ENCODE results near the gene HSCB.
"Not testable (repeated sequence)": the region's sequence is repeated elsewhere in the genome, so short reads cannot be mapped to it uniquely, and the experiment has no call there.

HSCB gene

GRCh38 chr22:28792491-28793383 is 50.9 kb downstream of the HSCB start:
- no peak for DNase-seq

- no peak for DNase-seq
These were observed 52.2 kb downstream of the HSCB start for GRCh38 chr22:28793976-28794584.

- no peak for DNase-seq
These were observed 53.3 kb downstream of the HSCB start for GRCh38 chr22:28795071-28795693.

- DNase-seq: no peak
These were observed 54.4 kb downstream of the HSCB start for GRCh38 chr22:28795932-28796856.

GRCh38 chr22:28798810-28799605 is 57.2 kb downstream of the HSCB start:
- peak; percentile 91 for DNase-seq

GRCh38 chr22:28799606-28800307 is 57.9 kb downstream of the HSCB start:
- peak; percentile 57 for DNase-seq

- peak; percentile 94 for DNase-seq
These were observed 58.6 kb downstream of the HSCB start, which contains the start of gene XBP1 for GRCh38 chr22:28800308-28801041. Gene XBP1 (minus strand): TSS chr22:28800569.

- no peak for DNase-seq
These were observed 60.2 kb downstream of the HSCB start for GRCh38 chr22:28801845-28802594.

- DNase-seq: no peak
These were observed 60.8 kb downstream of the HSCB start for GRCh38 chr22:28802595-28803123.

GRCh38 chr22:28805426-28805825 is 63.6 kb downstream of the HSCB start:
- not testable (repeated sequence) for DNase-seq

Measured in EL (cell line).